ENCODE measurements around the gene TBC1D24.

TBC1D24 gene

GRCh38 chr16:2527784-2528100, 52.8 kb downstream of the TBC1D24 start:
- DNase-seq (ENCODE audit: insufficient read length, low spot score) = no peak
- no peak for FAIRE-seq
- no peak for TF ChIP-seq CTCF (IDR thresholded peaks at IDR 0.05; ENCODE audit: insufficient read depth, missing control alignments)

- TF ChIP-seq CTCF (IDR thresholded peaks at IDR 0.05; ENCODE audit: insufficient read depth, missing control alignments) = no peak
- DNase-seq (ENCODE audit: insufficient read length, low spot score) (no peak), FAIRE-seq (no peak)
Observed at GRCh38 chr16:2528161-2529060, 53.5 kb downstream of the TBC1D24 start.

GRCh38 chr16:2529061-2529931, 54.4 kb downstream of the TBC1D24 start:
- FAIRE-seq (no peak), DNase-seq (ENCODE audit: insufficient read length, low spot score) (no peak)
- TF ChIP-seq CTCF (IDR thresholded peaks at IDR 0.05; ENCODE audit: insufficient read depth, missing control alignments) = no peak

GRCh38 chr16:2529961-2530628, 55.2 kb downstream of the TBC1D24 start:
- no peak for DNase-seq (ENCODE audit: insufficient read length, low spot score)
- no peak for TF ChIP-seq CTCF (IDR thresholded peaks at IDR 0.05; ENCODE audit: insufficient read depth, missing control alignments)
- no peak for FAIRE-seq

DNA sequence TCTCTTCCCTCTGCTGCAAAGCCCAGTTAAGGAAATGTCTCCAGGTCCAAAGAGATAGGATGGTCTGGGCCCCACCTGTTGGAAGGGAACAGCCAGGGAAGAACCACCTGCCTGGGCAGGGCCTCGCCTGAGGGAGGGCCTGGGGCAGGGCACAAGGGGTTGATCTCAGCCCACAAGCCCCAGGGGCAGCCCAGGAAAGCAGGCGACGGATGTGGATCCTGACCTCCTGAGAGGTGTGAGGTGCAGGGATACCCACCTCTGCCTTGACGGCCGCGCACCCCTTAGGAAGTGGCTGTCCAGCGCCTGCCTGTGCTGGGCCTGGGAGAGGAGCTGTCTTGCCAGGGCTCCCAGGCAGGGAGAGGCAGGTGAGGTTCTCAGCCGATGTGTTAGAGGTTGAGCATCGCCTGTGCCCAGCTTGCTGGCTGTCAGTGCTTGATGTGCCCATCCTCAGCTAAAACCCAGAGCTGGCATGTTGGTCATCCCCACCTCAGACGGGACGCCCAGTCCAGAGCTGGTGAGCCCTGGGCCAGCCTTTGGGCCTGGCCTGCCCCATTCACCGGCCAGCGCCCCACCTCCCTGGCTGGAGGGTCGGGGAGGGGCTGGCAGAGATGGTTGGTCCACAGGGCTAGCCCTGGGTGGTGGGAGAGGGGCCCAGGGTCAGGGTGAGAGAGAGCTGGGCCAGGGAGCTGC, 55.8 kb downstream of the TBC1D24 start:
- no peak for FAIRE-seq
- DNase-seq (ENCODE audit: insufficient read length, low spot score) = no peak
- no peak for TF ChIP-seq CTCF (IDR thresholded peaks at IDR 0.05; ENCODE audit: insufficient read depth, missing control alignments)

DNA sequence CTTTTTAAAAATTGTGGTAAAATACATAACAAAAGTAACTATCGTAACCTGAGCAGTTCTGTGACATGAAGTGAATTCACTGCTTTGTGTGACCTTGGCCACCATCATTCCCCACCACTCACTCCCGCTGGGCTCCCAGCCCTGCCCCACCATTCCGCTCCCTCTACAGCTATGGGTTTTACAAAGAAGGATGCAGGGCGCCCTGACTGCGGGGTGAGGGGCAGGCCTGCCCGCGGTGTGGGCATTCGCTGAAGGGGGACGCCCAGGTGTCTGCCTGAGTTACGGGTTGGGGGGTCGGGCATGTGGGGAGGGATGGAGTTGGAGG, 56.4 kb downstream of the TBC1D24 start, which contains the start of gene CEMP1:
TSS of gene CEMP1 (minus strand) at position 38 of the 325 bp plus-strand sequence. CDS start 335 bp downstream, outside the sequence.
- no peak for TF ChIP-seq CTCF (IDR thresholded peaks at IDR 0.05; ENCODE audit: insufficient read depth, missing control alignments)
- no peak for DNase-seq (ENCODE audit: insufficient read length, low spot score)
- no peak for FAIRE-seq

All from D721Med (cell line).